IMR-90 (cell line): ENCODE data around the gene PRR19.

Source experiments
- CTCF ChIP-seq: conservative IDR thresholded peaks from 2 replicates; pipeline ENCODE4 v1.5.1; 2012; ENCODE audit warnings: mild to moderate bottlenecking, low read depth, low read length, improper control_type of control experiment
- POLR2A ChIP-seq: IDR thresholded peaks from 2 replicates; pipeline ENCODE4 v1.6.1; 2012; ENCODE audit warnings: mild to moderate bottlenecking, low read depth, low read length
- SMC3 ChIP-seq: fragments of 150-350 bp; IDR thresholded peaks from 2 replicates; pipeline ENCODE4 v1.6.1; 2016; ENCODE audit warnings: low read depth, mild to moderate bottlenecking, antibody characterized with exemption, low read length, moderate library complexity

DNA sequence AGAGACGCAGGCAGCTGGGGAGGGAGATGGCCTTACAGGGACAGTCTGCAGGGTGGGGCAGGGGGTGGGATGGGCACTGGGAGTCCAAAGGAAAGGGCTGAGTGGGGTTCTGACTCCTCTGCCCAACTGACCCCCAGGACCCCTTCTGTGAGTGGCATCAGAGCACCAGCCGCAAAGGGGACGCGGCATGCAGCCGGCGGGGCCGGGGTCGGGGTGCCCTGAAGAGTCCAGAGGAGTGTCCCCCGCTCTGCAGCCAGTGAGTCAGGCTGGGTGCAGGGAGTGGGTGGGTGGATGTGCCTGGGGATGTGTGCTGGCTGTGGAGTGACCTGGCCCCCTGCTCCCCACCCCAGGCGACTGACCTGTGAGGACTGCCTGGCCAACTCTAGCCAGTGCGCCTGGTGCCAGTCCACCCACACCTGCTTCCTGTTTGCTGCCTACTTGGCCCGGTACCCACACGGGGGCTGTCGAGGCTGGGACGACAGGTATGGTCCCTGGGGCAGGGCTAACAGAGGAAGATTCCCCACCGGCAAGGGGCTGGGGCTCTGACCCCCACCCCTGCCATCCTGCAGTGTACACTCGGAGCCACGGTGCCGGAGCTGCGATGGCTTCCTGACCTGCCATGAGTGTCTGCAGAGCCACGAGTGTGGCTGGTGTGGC lies 49.3 kb downstream of the PRR19 start:
- no peak for TF ChIP-seq CTCF
- TF ChIP-seq POLR2A = no peak
- no peak for TF ChIP-seq SMC3
